ENCODE measurements around the gene NUFIP1.
A peak's percentile ranks its signal among the peaks of the same experiment; 100 is the strongest.

Gene NUFIP1

DNA sequence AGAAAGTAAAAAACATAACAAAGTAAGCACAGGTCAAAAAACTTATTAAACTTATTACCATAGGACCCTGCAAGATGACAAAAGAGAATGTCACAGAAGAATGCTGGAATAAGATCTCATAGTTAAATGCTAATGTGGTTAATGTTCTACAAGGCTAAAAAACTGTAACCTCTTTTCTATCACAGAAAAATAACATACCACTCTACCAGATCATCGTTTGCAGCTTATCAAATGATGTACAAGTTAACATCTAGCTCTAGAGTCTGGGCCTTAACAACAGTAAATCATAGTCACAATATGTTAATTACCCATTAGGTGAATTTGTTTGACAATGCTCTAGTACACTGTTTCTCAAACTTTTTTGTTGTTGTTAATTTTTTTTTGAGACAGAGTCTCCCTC lies 53.0 kb downstream of the NUFIP1 start:
- H3K36me3 ChIP-seq (ENCODE audit: insufficient read depth, low read length), result no peaks in the 10 kb centered on the region
- no peak overlapping the region for H3K4me3 ChIP-seq (ENCODE audit: low read depth, low read length)
- H3K27ac ChIP-seq (ENCODE audit: low read depth, low read length), result no peak overlapping the region
- H3K79me2 ChIP-seq (ENCODE audit: control insufficient read depth, insufficient read depth, low read length, unreplicated experiment), result no peaks in the 10 kb centered on the region
- peaks cover 35% of the 10 kb centered on the region for H3K4me1 ChIP-seq (ENCODE audit: control insufficient read depth, insufficient read depth, low read length, unreplicated experiment)
- H3K27me3 ChIP-seq (ENCODE audit: insufficient read depth, low read length), result no peaks in the 10 kb centered on the region
- no peak overlapping the region for H2AFZ ChIP-seq (ENCODE audit: low read length, unreplicated experiment)

DNA sequence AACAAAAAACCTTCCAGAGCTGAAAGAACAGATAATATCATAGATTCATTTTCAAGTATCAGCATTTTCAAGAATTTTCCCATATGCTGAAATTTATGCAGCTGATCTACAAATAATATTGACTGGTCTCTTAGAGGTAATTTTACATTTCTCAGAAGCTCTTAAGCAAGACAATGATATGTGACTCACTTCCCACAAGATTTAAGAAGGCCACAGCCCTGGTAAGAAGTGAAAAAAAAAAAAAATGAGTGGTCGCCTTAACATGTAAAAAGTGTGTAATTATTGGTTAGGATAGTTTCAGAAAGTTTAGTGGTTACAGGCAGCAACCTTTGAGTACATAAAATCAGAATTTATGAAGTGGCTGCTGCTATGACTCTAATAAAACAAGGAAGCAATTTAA lies 54.5 kb downstream of the NUFIP1 start:
- no peak overlapping the region for H3K4me3 ChIP-seq (ENCODE audit: low read depth, low read length)
- H3K36me3 ChIP-seq (ENCODE audit: insufficient read depth, low read length), result no peaks in the 10 kb centered on the region
- H3K27me3 ChIP-seq (ENCODE audit: insufficient read depth, low read length), result no peaks in the 10 kb centered on the region
- H3K27ac ChIP-seq (ENCODE audit: low read depth, low read length), result peak overlapping the region; percentile 89
- H3K4me1 ChIP-seq (ENCODE audit: control insufficient read depth, insufficient read depth, low read length, unreplicated experiment), result peaks cover 40% of the 10 kb centered on the region
- H2AFZ ChIP-seq (ENCODE audit: low read length, unreplicated experiment), result no peak overlapping the region
- H3K79me2 ChIP-seq (ENCODE audit: control insufficient read depth, insufficient read depth, low read length, unreplicated experiment), result no peaks in the 10 kb centered on the region

DNA sequence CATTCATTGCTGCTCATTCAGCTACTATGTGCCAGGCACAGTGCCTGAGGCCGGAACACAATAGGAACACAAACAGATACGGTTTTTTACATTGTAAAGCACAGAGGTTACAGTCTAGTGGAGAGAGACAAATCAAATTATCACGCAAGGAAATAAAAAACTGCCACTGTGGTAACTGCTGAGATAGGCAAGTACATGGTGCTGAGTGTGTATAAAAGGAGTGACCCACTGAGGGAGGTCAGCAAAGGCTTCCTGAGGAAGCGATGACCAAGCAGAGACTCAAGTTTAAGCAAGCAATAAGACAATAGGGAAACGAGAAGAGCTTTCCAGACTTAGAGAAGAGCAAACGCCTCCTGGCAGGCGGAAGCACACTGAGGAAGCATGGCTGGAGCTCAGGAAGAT lies 56.4 kb downstream of the NUFIP1 start:
- Histone ChIP-seq H3K4me3 (ENCODE audit: low read depth, low read length) (no peak overlapping the region), H2AFZ (ENCODE audit: low read length, unreplicated experiment) (peak overlapping the region; percentile 74), H3K27ac (ENCODE audit: low read depth, low read length) (peak overlapping the region; percentile 89), H3K4me1 (ENCODE audit: control insufficient read depth, insufficient read depth, low read length, unreplicated experiment) (peaks cover 40% of the 10 kb centered on the region), H3K79me2 (ENCODE audit: control insufficient read depth, insufficient read depth, low read length, unreplicated experiment) (no peaks in the 10 kb centered on the region), H3K27me3 (ENCODE audit: insufficient read depth, low read length) (no peaks in the 10 kb centered on the region), H3K36me3 (ENCODE audit: insufficient read depth, low read length) (no peaks in the 10 kb centered on the region)

DNA sequence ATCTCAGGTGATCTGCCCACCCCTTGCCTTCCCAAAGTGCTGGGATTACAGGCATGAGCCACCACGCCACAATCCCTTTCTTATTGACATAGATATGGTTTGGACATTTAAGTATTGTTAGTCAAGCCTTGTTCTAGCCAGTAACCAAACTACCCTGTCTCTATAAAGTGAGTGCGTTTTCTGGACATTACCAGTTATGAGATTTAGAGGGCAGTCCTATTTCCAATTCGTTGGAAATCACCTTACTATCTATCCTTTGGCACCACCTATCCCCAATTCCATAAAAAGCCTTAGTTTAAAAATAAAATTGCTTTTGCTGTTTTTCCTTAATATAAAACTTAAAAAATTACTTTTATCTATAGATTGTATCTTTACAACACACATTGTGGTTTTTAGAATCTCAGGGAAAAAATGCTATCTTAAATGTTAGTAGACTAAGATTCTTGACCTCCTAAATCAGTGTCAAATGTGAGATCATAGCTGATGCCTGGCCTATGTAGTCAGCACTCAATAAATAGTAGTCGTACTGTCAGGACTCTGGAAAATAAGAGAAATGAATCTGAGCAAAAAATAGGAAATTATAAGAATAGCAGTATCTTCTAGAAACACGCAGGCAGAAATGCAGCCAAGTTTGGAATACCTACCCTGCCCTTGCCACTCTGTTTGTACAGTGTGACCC lies 57.0 kb downstream of the NUFIP1 start:
- H3K27me3 ChIP-seq (ENCODE audit: insufficient read depth, low read length), result no peaks in the 10 kb centered on the region
- H3K27ac ChIP-seq (ENCODE audit: low read depth, low read length), result peak overlapping the region; percentile 89
- no peaks in the 10 kb centered on the region for H3K79me2 ChIP-seq (ENCODE audit: control insufficient read depth, insufficient read depth, low read length, unreplicated experiment)
- H2AFZ ChIP-seq (ENCODE audit: low read length, unreplicated experiment), result peak overlapping the region; percentile 74
- H3K36me3 ChIP-seq (ENCODE audit: insufficient read depth, low read length), result no peaks in the 10 kb centered on the region
- H3K4me3 ChIP-seq (ENCODE audit: low read depth, low read length), result no peak overlapping the region
- peaks cover 40% of the 10 kb centered on the region for H3K4me1 ChIP-seq (ENCODE audit: control insufficient read depth, insufficient read depth, low read length, unreplicated experiment)

DNA sequence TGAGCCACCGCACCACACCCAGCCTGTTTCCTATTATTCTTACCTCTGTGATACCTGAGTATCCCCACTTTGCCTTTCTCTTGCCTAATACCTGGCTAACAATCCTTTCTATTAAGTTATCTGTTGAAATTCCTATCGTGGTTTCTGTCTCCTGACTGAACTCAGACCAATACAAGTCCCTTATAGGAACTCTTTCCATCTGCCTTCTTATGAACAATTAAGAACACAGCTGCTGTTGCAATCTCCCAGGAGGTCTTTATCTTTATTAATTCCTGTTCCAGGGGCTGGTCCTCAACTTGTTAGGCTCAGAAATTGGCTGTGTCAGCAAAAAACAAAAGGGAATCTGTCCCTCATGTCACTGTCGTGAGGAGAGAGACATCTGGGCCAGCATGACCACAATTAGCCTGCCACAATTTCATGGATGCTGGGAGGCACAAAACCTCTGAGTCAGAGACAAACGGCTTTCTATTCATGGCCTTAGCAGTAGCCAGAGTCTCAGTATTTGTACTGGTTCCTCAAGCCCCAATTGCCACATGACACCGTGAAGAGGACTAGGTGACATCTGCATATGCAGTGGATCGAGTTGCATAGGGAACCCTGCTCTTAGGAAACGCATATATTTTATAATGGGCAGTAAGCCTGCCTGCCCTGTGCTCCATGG lies 58.2 kb downstream of the NUFIP1 start:
- Histone ChIP-seq H3K27ac (ENCODE audit: low read depth, low read length) (no peak overlapping the region), H3K36me3 (ENCODE audit: insufficient read depth, low read length) (no peaks in the 10 kb centered on the region), H3K4me3 (ENCODE audit: low read depth, low read length) (no peak overlapping the region), H3K79me2 (ENCODE audit: control insufficient read depth, insufficient read depth, low read length, unreplicated experiment) (no peaks in the 10 kb centered on the region), H3K27me3 (ENCODE audit: insufficient read depth, low read length) (no peaks in the 10 kb centered on the region), H3K4me1 (ENCODE audit: control insufficient read depth, insufficient read depth, low read length, unreplicated experiment) (peaks cover 40% of the 10 kb centered on the region), H2AFZ (ENCODE audit: low read length, unreplicated experiment) (no peak overlapping the region)

DNA sequence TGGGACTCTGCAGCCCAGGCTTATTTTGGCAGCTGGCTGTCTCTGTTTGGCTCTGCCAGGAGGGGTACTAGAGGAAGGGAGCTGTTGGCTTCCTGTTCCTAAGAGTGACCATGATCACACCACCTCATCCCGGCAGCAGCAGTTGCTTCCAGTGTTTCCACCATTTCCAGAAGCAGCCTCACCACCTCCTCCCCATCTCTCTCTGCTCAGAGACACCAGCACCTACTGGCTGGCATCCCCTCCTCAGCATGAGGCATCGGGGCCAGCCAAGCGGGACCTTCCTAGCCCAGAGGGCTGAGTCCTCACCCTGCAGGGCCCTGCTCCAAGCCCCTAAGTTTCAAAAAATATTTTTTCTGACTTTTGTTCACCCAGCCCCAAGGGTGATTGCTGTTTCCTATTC lies 59.0 kb downstream of the NUFIP1 start:
- H3K27ac ChIP-seq (ENCODE audit: low read depth, low read length), result no peak overlapping the region
- no peaks in the 10 kb centered on the region for H3K27me3 ChIP-seq (ENCODE audit: insufficient read depth, low read length)
- H3K4me3 ChIP-seq (ENCODE audit: low read depth, low read length), result no peak overlapping the region
- H3K36me3 ChIP-seq (ENCODE audit: insufficient read depth, low read length), result no peaks in the 10 kb centered on the region
- H3K79me2 ChIP-seq (ENCODE audit: control insufficient read depth, insufficient read depth, low read length, unreplicated experiment), result no peaks in the 10 kb centered on the region
- peaks cover 40% of the 10 kb centered on the region for H3K4me1 ChIP-seq (ENCODE audit: control insufficient read depth, insufficient read depth, low read length, unreplicated experiment)
- H2AFZ ChIP-seq (ENCODE audit: low read length, unreplicated experiment), result no peak overlapping the region

DNA sequence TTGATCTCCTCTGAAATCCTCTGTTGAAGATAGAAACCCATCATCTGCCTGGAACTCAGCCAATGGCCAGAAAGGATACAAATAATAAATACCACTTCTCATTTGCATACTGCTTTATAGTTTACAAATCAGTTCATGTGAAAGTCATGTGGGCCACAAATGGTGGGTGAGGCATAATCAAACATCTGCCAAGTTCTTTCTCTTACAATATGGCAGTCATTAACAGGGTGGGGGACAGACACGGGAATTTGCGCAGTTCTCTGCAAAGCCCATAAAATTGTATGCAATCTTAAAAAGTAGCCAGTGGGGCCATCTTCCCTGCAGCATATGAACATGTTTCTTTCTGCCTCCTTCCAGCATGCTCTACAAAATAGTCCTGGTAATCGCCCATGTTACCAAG lies 59.6 kb downstream of the NUFIP1 start:
- Histone ChIP-seq H3K4me3 (ENCODE audit: low read depth, low read length) (no peak overlapping the region), H3K4me1 (ENCODE audit: control insufficient read depth, insufficient read depth, low read length, unreplicated experiment) (peaks cover 34% of the 10 kb centered on the region), H3K36me3 (ENCODE audit: insufficient read depth, low read length) (no peaks in the 10 kb centered on the region), H3K79me2 (ENCODE audit: control insufficient read depth, insufficient read depth, low read length, unreplicated experiment) (no peaks in the 10 kb centered on the region), H2AFZ (ENCODE audit: low read length, unreplicated experiment) (no peak overlapping the region), H3K27me3 (ENCODE audit: insufficient read depth, low read length) (no peaks in the 10 kb centered on the region), H3K27ac (ENCODE audit: low read depth, low read length) (no peak overlapping the region)

DNA sequence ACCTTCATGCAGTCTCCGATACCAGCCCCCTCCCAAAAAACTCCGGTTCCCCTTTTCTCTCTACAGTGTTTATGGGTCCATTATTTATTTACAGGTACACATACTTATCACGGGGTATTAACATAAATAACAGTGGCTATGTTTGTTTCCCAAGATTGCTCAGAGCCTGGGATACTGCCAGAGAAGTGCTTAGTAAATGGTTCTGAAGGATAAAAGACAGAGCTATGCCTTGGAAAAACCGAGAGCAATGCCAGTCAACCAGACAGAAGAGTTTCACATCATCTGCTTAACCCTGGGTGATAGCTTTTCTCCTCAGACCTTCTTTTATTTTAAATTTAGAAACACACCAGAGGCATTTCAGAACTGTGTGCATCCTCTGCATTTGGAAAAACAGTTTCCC lies 61.3 kb downstream of the NUFIP1 start:
- no peaks in the 10 kb centered on the region for H3K36me3 ChIP-seq (ENCODE audit: insufficient read depth, low read length)
- no peak overlapping the region for H3K27ac ChIP-seq (ENCODE audit: low read depth, low read length)
- H3K27me3 ChIP-seq (ENCODE audit: insufficient read depth, low read length), result no peaks in the 10 kb centered on the region

DNA sequence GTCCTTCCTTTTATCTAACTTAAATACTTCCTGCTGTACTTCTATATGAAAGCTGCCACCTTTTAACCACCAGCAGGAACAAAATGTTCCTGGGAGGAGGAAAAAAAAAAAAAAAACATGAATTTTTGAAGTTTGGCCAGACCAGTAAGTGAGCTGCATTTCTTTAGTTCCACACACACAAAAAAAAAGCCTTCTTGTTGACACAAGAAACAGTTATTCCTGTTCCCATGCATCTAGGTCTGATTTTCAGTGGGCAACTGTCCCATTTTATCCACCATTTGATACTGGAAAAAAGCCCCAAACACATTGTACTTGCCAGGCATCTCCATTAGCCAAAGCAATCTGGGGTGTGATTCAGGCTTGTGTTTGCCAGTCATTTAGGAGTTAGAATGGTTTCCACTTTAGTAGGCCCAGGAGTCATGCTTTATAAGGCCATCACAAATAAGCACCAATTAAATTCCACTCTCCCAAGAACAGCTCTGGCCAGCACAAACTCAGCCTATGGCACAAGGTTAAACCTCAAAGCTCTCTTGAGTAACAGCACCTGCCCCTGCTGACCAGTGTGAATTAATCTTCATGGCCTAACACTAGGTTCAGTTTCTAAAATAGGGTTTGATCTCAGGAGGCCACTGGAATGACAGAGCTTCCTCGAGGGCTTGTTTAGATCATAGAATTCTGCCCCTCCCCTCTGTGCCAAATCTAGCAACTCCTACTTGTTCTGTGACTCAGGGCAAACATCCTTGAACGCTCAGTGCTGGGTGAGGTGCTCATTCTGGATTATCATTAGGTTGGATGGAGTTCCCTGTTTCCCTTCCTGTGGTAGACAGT lies 67.1 kb downstream of the NUFIP1 start:
- peak overlapping the region; percentile 40 for H2AFZ ChIP-seq (ENCODE audit: low read length, unreplicated experiment)
- H3K36me3 ChIP-seq (ENCODE audit: insufficient read depth, low read length), result no peaks in the 10 kb centered on the region
- H3K4me1 ChIP-seq (ENCODE audit: control insufficient read depth, insufficient read depth, low read length, unreplicated experiment), result peaks cover 30% of the 10 kb centered on the region
- H3K79me2 ChIP-seq (ENCODE audit: control insufficient read depth, insufficient read depth, low read length, unreplicated experiment), result no peaks in the 10 kb centered on the region
- H3K4me3 ChIP-seq (ENCODE audit: low read depth, low read length), result no peak overlapping the region
- no peaks in the 10 kb centered on the region for H3K27me3 ChIP-seq (ENCODE audit: insufficient read depth, low read length)
- H3K27ac ChIP-seq (ENCODE audit: low read depth, low read length), result peak overlapping the region; percentile 94

More for the DNA sequence above, 61.3 kb downstream of the NUFIP1 start:
- H3K4me1 ChIP-seq (ENCODE audit: control insufficient read depth, insufficient read depth, low read length, unreplicated experiment), result peaks cover 17% of the 10 kb centered on the region
- H3K79me2 ChIP-seq (ENCODE audit: control insufficient read depth, insufficient read depth, low read length, unreplicated experiment), result no peaks in the 10 kb centered on the region
- no peak overlapping the region for H3K4me3 ChIP-seq (ENCODE audit: low read depth, low read length)
- no peak overlapping the region for H2AFZ ChIP-seq (ENCODE audit: low read length, unreplicated experiment)

DNA sequence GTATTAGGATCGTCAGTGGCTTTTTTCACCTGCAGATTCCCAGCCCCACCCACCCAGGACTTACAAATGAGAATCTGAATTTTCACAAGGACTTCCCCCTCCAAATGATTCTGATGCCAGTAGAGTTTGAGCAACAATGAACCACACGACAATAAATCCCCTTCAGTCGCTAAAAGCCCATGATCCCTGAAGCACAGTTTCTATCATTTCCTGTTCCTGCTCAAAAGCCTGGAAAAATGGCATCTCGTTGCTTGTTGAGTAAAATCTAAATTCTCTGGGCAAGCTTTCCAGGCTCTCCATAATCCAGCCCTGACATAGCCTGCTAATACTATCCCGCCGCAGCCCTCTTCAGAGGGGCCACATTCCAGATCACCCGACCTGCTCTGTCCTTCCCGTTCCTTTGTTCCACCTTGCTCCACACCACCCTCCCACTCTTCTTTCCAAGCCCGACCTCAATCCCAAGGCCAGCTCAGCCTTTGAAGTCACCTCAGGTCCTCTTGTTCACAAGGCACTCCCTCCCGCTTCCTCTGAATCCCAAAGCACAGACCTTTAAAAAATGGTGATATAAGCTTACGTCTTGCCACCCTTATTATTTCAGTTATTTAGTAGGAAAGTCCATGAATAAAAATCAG lies 67.9 kb downstream of the NUFIP1 start:
- H3K79me2 ChIP-seq (ENCODE audit: control insufficient read depth, insufficient read depth, low read length, unreplicated experiment), result no peaks in the 10 kb centered on the region
- no peaks in the 10 kb centered on the region for H3K27me3 ChIP-seq (ENCODE audit: insufficient read depth, low read length)
- H3K4me1 ChIP-seq (ENCODE audit: control insufficient read depth, insufficient read depth, low read length, unreplicated experiment), result peaks cover 30% of the 10 kb centered on the region
- H3K36me3 ChIP-seq (ENCODE audit: insufficient read depth, low read length), result no peaks in the 10 kb centered on the region
- H3K27ac ChIP-seq (ENCODE audit: low read depth, low read length), result peak overlapping the region; percentile 94
- H2AFZ ChIP-seq (ENCODE audit: low read length, unreplicated experiment), result no peak overlapping the region
- no peak overlapping the region for H3K4me3 ChIP-seq (ENCODE audit: low read depth, low read length)
